SU-DHL-6 (cell line): ENCODE data around the gene SLC5A10.

Experiments
- CTCF ChIP-seq: fragments of 200-600 bp; sonication (generic); IDR thresholded peaks from one replicate; pipeline ENCODE4 v1.5.1; 2017; ENCODE audit warnings: antibody characterized with exemption, mild to moderate bottlenecking, low read length, moderate library complexity; ENCODE audit not compliant: insufficient read depth, poor library complexity, severe bottlenecking
- EZH2phosphoT487 ChIP-seq: fragments of 200-600 bp; sonication (generic), shearing (Covaris generic); conservative IDR thresholded peaks from 2 replicates; pipeline ENCODE4 v1.6.1; 2018; ENCODE audit warnings: mild to moderate bottlenecking, antibody characterized with exemption, low read length, moderate library complexity, mixed read lengths

GRCh38 chr17:18991531-18992315 lies 39.8 kb downstream of the SLC5A10 start:
- no peak for TF ChIP-seq CTCF
- TF ChIP-seq EZH2phosphoT487: no peak
